Fibroblast of pulmonary artery (primary cell): ENCODE results near the gene ARHGAP24.
A peak's percentile ranks its signal among the peaks of the same experiment; 100 is the strongest.

Experiments
- DNase-seq: peaks from one replicate; pipeline ENCODE4 v3.0.0-alpha.2; 2010; ENCODE audit warnings: low read depth
- H3K4me3 ChIP-seq: replicated peaks from 2 replicates; pipeline ENCODE4 v1.5.1; 2011; ENCODE audit warnings: low read depth, mild to moderate bottlenecking, control low read depth, low read length, moderate library complexity
- TF ChIP-seq, protein P1 (sequence below): IDR thresholded peaks from 2 replicates; pipeline ENCODE4 v1.5.1; 2011; ENCODE audit warnings: mild to moderate bottlenecking, control low read depth, low read length, inconsistent platforms; ENCODE audit errors: missing control alignments

The ARHGAP24 gene

GRCh38 chr4:85556283-85556682 lies 81.3 kb downstream of the ARHGAP24 start:
- no peak overlapping the region for H3K4me3 ChIP-seq
- DNase-seq = no peak
- TF ChIP-seq, protein P1, sequence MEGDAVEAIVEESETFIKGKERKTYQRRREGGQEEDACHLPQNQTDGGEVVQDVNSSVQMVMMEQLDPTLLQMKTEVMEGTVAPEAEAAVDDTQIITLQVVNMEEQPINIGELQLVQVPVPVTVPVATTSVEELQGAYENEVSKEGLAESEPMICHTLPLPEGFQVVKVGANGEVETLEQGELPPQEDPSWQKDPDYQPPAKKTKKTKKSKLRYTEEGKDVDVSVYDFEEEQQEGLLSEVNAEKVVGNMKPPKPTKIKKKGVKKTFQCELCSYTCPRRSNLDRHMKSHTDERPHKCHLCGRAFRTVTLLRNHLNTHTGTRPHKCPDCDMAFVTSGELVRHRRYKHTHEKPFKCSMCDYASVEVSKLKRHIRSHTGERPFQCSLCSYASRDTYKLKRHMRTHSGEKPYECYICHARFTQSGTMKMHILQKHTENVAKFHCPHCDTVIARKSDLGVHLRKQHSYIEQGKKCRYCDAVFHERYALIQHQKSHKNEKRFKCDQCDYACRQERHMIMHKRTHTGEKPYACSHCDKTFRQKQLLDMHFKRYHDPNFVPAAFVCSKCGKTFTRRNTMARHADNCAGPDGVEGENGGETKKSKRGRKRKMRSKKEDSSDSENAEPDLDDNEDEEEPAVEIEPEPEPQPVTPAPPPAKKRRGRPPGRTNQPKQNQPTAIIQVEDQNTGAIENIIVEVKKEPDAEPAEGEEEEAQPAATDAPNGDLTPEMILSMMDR = no peak

GRCh38 chr4:85557016-85557901 lies 82.3 kb downstream of the ARHGAP24 start:
- DNase-seq = no peak
- TF ChIP-seq, protein P1 = no peak
- no peak overlapping the region for H3K4me3 ChIP-seq

DNA sequence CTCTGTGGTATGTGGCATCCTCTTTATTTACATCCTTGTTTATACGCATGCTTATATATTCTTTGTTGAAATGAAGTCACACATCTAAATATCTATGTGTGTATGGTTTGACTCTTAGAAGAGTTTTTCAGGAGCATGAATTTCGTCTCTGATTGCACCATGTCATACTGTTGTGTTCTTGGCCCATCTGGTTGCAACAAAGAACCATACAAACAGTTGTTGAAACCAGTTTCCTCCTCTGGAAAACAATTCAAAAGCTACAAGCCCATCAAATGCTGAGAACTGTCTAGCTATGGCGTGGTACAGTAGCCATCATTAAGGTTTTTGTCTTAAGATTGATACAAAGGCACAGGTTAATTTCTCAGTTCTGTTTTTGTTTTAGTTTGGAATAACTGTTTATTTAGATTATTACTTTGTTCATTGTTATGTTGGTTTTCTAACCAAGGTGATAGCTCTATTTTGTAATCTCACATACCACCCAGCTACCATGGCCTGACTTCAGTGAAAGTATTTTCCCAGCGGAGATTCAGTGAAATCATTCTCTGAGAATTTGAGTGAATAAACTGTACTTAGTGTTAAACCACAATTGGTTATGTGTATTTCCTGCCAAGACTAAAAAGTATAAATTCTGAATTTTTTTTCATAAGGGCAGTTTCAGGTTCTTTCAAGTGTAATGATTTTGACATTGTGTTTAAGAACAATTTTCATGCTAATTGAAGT lies 91.0 kb downstream of the ARHGAP24 start:
- TF ChIP-seq, protein P1 = no peak
- DNase-seq = peak; percentile 54
- no peak overlapping the region for H3K4me3 ChIP-seq

- no peak overlapping the region for H3K4me3 ChIP-seq
- TF ChIP-seq, protein P1 = no peak
- no peak for DNase-seq
Measured at GRCh38 chr4:85569730-85570299, 94.9 kb downstream of the ARHGAP24 start.

DNA sequence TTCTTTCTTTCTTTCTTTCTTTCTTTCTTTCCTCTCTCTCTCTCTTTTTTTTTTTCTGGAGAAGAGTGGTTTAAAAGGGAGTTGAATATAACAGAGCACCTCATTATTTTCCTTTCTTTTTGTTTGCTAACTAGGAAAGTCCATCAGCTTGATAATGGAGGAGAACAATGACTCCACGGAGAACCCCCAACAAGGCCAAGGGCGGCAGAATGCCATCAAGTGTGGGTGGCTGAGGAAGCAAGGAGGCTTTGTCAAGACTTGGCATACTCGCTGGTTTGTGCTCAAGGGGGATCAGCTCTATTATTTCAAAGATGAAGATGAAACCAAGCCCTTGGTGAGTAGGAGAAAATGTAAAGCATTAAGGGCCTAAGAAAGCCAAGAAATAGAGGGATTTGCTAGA lies 95.4 kb downstream of the ARHGAP24 start:
- DNase-seq = no peak
- TF ChIP-seq, protein P1 = no peak
- H3K4me3 ChIP-seq = no peak overlapping the region

GRCh38 chr4:85571008-85571407 lies 96.1 kb downstream of the ARHGAP24 start:
- TF ChIP-seq, protein P1 = no peak
- H3K4me3 ChIP-seq = no peak overlapping the region
- DNase-seq = no peak
